Measurements from ENCODE around the gene ANKMY1.

DNA sequence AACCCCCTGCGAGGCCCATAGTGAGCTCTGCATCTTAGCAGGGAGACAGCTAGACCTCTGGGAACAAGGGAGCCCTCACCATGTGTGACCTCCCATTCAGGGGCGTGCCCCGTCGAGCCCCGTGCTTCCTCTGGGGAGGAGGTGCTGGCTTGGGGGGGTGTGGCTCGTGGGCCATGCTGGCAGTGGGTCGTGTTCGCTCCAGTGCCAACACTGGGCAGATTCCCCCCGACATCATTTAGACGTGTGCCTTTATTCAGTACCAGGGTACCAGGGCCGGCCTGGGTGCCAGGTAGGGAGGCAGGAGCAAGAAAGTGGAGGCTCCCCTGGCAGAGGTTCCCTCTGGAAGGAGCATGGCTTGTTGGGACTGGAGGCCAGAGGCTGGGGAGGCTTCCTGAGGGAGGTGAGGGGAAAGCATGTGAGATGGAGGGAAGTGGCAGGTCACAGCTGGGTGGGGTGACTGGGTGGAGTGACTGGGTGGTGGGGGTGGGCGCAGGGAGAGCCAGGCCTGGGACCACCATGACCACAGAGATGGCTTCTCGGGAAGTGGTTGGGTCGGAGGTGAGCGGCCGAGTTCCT, 107.2 kb downstream of the ANKMY1 start:
- TF ChIP-seq CTCF (IDR thresholded peaks at IDR 0.05): no peak
- no peak for TF ChIP-seq EP300 (IDR thresholded peaks at IDR 0.05; ENCODE audit: low read depth)
- TF ChIP-seq POLR2AphosphoS5 (IDR thresholded peaks at IDR 0.05): no peak
- TF ChIP-seq POLR2A (IDR thresholded peaks at IDR 0.05): no peak
